Measurements from ENCODE around the gene KCNC1.

GRCh38 chr11:17794981-17795380 is 60.4 kb downstream of the KCNC1 start:
- TF ChIP-seq CTCF (IDR thresholded peaks at IDR 0.05; ENCODE audit: poor library complexity) (no peak), EZH2 (IDR thresholded peaks at IDR 0.05; ENCODE audit: borderline replicate concordance) (no peak)
